ENCODE measurements around the gene OTX2. TPM values are rescaled to one million over a fixed set of nuclear protein-coding genes. Genes with fewer than 3 reads are reported as not detected.

OTX2 gene
- total RNA-seq, result not detected

GRCh38 chr14:56810147-56810719 lies at the start of gene OTX2:
OTX2 (minus strand) TSS chr14:56810479; CDS start chr14:56805456, 5,023 bp downstream.

Other genes with a start within 250 kb of the OTX2 start
- 10 to 100 TPM; 18.1 to 19.5 TPM for gene TMEM260, start 230.7 kb downstream of the OTX2 start, total RNA-seq